ENCODE measurements around the gene CNTNAP4. TPM values are rescaled to one million over a fixed set of nuclear protein-coding genes. Genes with fewer than 3 reads are reported as not detected.

Gene CNTNAP4
- total RNA-seq, 1 experiment from 2014 or later, result not detected

- H3K9me3 ChIP-seq (ENCODE audit: low read length), result no peaks in the 10 kb centered on the region
- DNase-seq (no peak), ATAC-seq (no peak)
- POLR2A ChIA-PET (ENCODE audit: unreplicated experiment), result no interaction called here
- H2AFZ ChIP-seq (ENCODE audit: low read length), result no peak overlapping the region
- no peak overlapping the region for H3K4me2 ChIP-seq (ENCODE audit: low read length)
- no peaks in the 10 kb centered on the region for H3K4me1 ChIP-seq (ENCODE audit: insufficient read depth, low read length)
- no TSS peak for BruUV-seq (replicated peaks)
- H3K27me3 ChIP-seq (ENCODE audit: low read length), result no peaks in the 10 kb centered on the region; the same call in 1 of the 2 replicates
- no peak overlapping the region for H3K27ac ChIP-seq (ENCODE audit: low read length)
- H3K4me3 ChIP-seq (ENCODE audit: low read length), result no peak overlapping the region
- H4K20me1 ChIP-seq (ENCODE audit: low read length), result no peaks in the 10 kb centered on the region
- no peaks in the 10 kb centered on the region for H3K79me2 ChIP-seq (ENCODE audit: low read length)
- H3F3A ChIP-seq (ENCODE audit: low read length, unreplicated experiment), result no peaks in the 10 kb centered on the region
- H3K9me2 ChIP-seq (replicated peaks; ENCODE audit: low read length), result no peaks in the 10 kb centered on the region
- intact Hi-C loops (cut with micrococcal nuclease), result no loop called here
- no peak overlapping the region for H3K9ac ChIP-seq (ENCODE audit: low read length)
- TF ChIP-seq CTCF (conservative IDR thresholded peaks at IDR 0.05; ENCODE audit: low read depth, low read length) (no peak), EZH2phosphoT487 (IDR thresholded peaks at IDR 0.05; ENCODE audit: borderline replicate concordance, low read length) (no peak), EZH2 (IDR thresholded peaks at IDR 0.05; ENCODE audit: low read length, unreplicated experiment) (no peak)
- CTCF ChIA-PET, result no interaction called here
- no peaks in the 10 kb centered on the region for H3K36me3 ChIP-seq (ENCODE audit: low read depth, low read length)
Measured at GRCh38 chr16:76294396-76295214, 17.4 kb downstream of the CNTNAP4 start.

GRCh38 chr16:76297941-76298340 lies 20.7 kb downstream of the CNTNAP4 start:
- Histone ChIP-seq H3F3A (ENCODE audit: low read length, unreplicated experiment) (no peaks in the 10 kb centered on the region), H3K27me3 (ENCODE audit: low read length) (no peaks in the 10 kb centered on the region), H3K79me2 (ENCODE audit: low read length) (no peaks in the 10 kb centered on the region), H3K9me3 (ENCODE audit: low read length) (no peaks in the 10 kb centered on the region), H4K20me1 (ENCODE audit: low read length) (no peaks in the 10 kb centered on the region), H3K4me3 (ENCODE audit: low read length) (no peak overlapping the region), H3K9ac (ENCODE audit: low read length) (no peak overlapping the region), H3K9me2 (replicated peaks; ENCODE audit: low read length) (no peaks in the 10 kb centered on the region), H3K4me1 (ENCODE audit: insufficient read depth, low read length) (no peaks in the 10 kb centered on the region), H3K4me2 (ENCODE audit: low read length) (no peak overlapping the region), H2AFZ (ENCODE audit: low read length) (no peak overlapping the region), H3K27ac (ENCODE audit: low read length) (no peak overlapping the region), H3K36me3 (ENCODE audit: low read depth, low read length) (no peaks in the 10 kb centered on the region)
- DNase-seq (no peak), ATAC-seq (no peak)
- no peak for TF ChIP-seq EZH2phosphoT487 (IDR thresholded peaks at IDR 0.05; ENCODE audit: borderline replicate concordance, low read length)
- no peak for TF ChIP-seq EZH2 (IDR thresholded peaks at IDR 0.05; ENCODE audit: low read length, unreplicated experiment)
- TF ChIP-seq CTCF (conservative IDR thresholded peaks at IDR 0.05; ENCODE audit: low read depth, low read length), result no peak
- ChIA-PET CTCF (no interaction called here), POLR2A (ENCODE audit: unreplicated experiment) (no interaction called here)
- intact Hi-C loops (cut with micrococcal nuclease), result no loop called here
- no TSS peak for BruUV-seq (replicated peaks)

- H3K4me1 ChIP-seq (ENCODE audit: insufficient read depth, low read length), result no peaks in the 10 kb centered on the region
- no peaks in the 10 kb centered on the region; the same call in 1 of the 2 replicates for H3K27me3 ChIP-seq (ENCODE audit: low read length)
- H3K27ac ChIP-seq (ENCODE audit: low read length), result no peak overlapping the region
- BruUV-seq (replicated peaks), result no TSS peak
- H2AFZ ChIP-seq (ENCODE audit: low read length), result no peak overlapping the region
- H3F3A ChIP-seq (ENCODE audit: low read length, unreplicated experiment), result no peaks in the 10 kb centered on the region
- DNase-seq, result no peak
- TF ChIP-seq EZH2phosphoT487 (IDR thresholded peaks at IDR 0.05; ENCODE audit: borderline replicate concordance, low read length) (no peak), EZH2 (IDR thresholded peaks at IDR 0.05; ENCODE audit: low read length, unreplicated experiment) (no peak), CTCF (conservative IDR thresholded peaks at IDR 0.05; ENCODE audit: low read depth, low read length) (no peak)
- H3K9me3 ChIP-seq (ENCODE audit: low read length), result no peaks in the 10 kb centered on the region
- ATAC-seq, result no peak
- ChIA-PET CTCF (no interaction called here), POLR2A (ENCODE audit: unreplicated experiment) (no interaction called here)
- no peaks in the 10 kb centered on the region for H3K9me2 ChIP-seq (replicated peaks; ENCODE audit: low read length)
- no peaks in the 10 kb centered on the region for H4K20me1 ChIP-seq (ENCODE audit: low read length)
- intact Hi-C loops (cut with micrococcal nuclease), result no loop called here
- no peaks in the 10 kb centered on the region for H3K36me3 ChIP-seq (ENCODE audit: low read depth, low read length)
- no peaks in the 10 kb centered on the region for H3K79me2 ChIP-seq (ENCODE audit: low read length)
- no peak overlapping the region for H3K4me3 ChIP-seq (ENCODE audit: low read length)
- no peak overlapping the region for H3K9ac ChIP-seq (ENCODE audit: low read length)
- H3K4me2 ChIP-seq (ENCODE audit: low read length), result no peak overlapping the region
Measured at GRCh38 chr16:76303637-76304314, 26.6 kb downstream of the CNTNAP4 start.

All from PC-3 (cell line).